Left ventricle myocardium inferior (tissue), 1 donor: ENCODE results near the gene SLC1A4. TPM values are rescaled to one million over a fixed set of nuclear protein-coding genes. Genes with fewer than 3 reads are reported as not detected.
"Not testable (repeated sequence)": the region's sequence is repeated elsewhere in the genome, so short reads cannot be mapped to it uniquely, and the experiment has no call there.

Experiments
- DNase-seq: peaks from one replicate; pipeline ENCODE4 v3.0.0-alpha.2; 2020
- H3K27ac ChIP-seq: fragments of 200-600 bp; replicated peaks from 2 replicates; pipeline ENCODE4 v1.8.0; 2021
- H3K27me3 ChIP-seq: fragments of 200-600 bp; 2 replicates; pipeline ENCODE4 v1.8.0; 2021; ENCODE audit warnings: low read depth
- H3K36me3 ChIP-seq: fragments of 200-600 bp; 2 replicates; pipeline ENCODE4 v1.8.0; 2021
- H3K4me1 ChIP-seq: fragments of 200-600 bp; 2 replicates; pipeline ENCODE4 v1.8.0; 2021
- H3K4me3 ChIP-seq: fragments of 200-600 bp; 2 replicates; pipeline ENCODE4 v1.8.0; 2021; ENCODE audit warnings: mild to moderate bottlenecking, moderate library complexity
- H3K9me3 ChIP-seq: fragments of 200-600 bp; replicated peaks from 2 replicates; pipeline ENCODE4 v1.8.0; 2021
- CTCF ChIP-seq: fragments of 200-600 bp; IDR thresholded peaks from 2 replicates; pipeline ENCODE4 v1.8.0; 2021; ENCODE audit warnings: antibody characterized with exemption, mild to moderate bottlenecking, borderline replicate concordance
- intact Hi-C: fragments of 100-400 bp; cut with micrococcal nuclease; formaldehyde crosslinking; loops from one replicate; pipeline ENCODE4 v1.11.0; 2022
- total RNA-seq: library from RNA; stranded (reverse); fragmentation: NEBNext Ultra II Directional; extraction: Animal tissue kit (Norgen Biotek cat#: 25700); gene quantifications from one replicate; pipeline ENCODE4 v1.2.1, GENCODE V29; 2021
- donor health status: DM: no; HTN: yes; CAD: no; lungs with severe emphysema.

The SLC1A4 gene
- total RNA-seq, 1 donor from 2014 or later: 13.2 TPM

DNA sequence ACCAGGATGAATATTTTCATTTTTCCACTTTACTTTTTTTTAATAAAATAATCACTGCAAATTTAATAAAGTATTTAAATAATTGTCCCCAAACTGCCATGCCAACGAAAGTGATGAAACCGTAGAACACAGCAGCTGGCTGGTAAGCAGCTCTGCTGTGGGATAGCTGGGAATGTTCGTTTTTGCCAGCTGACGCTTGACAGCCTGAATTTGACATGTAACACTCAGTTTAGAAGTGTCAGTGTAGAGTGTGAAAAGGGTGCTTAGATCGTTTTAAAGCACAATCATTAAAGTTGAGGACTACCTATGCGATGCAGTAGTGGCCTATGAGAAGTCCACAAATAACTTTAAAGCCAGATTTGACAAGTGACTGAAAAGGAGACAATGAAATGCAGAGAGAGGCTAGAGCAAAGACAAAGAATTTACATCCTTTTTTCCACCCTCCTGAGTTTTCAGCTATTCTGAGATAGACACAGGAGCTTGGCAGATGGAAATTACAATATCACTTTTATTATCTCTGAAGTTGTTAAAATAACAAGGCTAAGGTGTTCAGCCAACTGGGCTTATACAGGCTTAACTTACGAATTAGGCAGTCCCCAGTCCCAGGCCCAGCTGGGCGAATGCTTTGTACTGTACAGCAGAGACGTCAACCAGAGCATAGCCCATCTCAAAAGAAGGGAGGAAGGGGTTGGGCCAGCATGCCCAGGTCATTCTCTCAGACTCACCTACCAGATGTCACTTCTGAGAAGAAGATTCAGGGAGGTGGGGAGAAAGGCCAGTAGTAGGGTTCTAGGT lies 31.9 kb upstream of the SLC1A4 start:
- no peak for TF ChIP-seq CTCF
- Histone ChIP-seq H3K36me3 (no peaks in the 10 kb centered on the region), H3K4me3 (no peak overlapping the region), H3K27me3 (peaks cover 10% of the 10 kb centered on the region), H3K4me1 (peaks cover 16% of the 10 kb centered on the region), H3K9me3 (peaks cover 6% of the 10 kb centered on the region), H3K27ac (peak overlapping the region; percentile 38)
- intact Hi-C loops: no loop called here
- no peak for DNase-seq

DNA sequence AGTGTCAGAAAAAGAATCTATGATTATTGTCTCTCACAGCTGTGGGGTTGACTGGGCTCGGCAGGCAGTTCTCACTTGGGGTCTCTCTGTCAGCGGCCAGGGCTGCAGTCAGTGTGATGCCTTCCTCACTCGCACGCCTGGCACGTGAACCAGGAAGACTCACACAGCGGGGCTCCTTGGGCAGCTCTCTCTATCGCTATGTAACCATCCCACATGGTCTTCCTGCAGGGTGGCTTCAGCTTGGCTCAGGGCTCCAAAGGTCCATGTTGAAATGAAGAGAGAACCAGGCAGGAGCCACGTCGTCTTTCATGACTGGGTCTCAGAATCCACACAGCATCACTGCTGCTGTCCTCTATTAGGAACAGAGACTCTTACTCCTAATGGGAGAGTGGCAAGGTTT lies 30.6 kb upstream of the SLC1A4 start:
- no peak for DNase-seq
- Histone ChIP-seq H3K9me3 (peaks cover 6% of the 10 kb centered on the region), H3K36me3 (no peaks in the 10 kb centered on the region), H3K27ac (no peak overlapping the region), H3K27me3 (peaks cover 10% of the 10 kb centered on the region), H3K4me1 (peaks cover 16% of the 10 kb centered on the region), H3K4me3 (no peak overlapping the region)
- TF ChIP-seq CTCF: no peak
- intact Hi-C loops: no loop called here

- H3K27me3 ChIP-seq: peaks cover 10% of the 10 kb centered on the region
- intact Hi-C loops: no loop called here
- TF ChIP-seq CTCF: no peak
- no peaks in the 10 kb centered on the region for H3K36me3 ChIP-seq
- DNase-seq: no peak
- H3K27ac ChIP-seq: no peak overlapping the region
- H3K4me1 ChIP-seq: peaks cover 16% of the 10 kb centered on the region
- H3K4me3 ChIP-seq: no peak overlapping the region
- H3K9me3 ChIP-seq: peaks cover under 1% of the 10 kb centered on the region
Measured at GRCh38 chr2:64960819-64961218, 28.4 kb upstream of the SLC1A4 start.

GRCh38 chr2:64963138-64963537 lies 26.1 kb upstream of the SLC1A4 start:
- H3K27ac ChIP-seq, H3K27me3 ChIP-seq, H3K9me3 ChIP-seq, H3K4me1 ChIP-seq, H3K4me3 ChIP-seq, H3K36me3 ChIP-seq, DNase-seq, intact Hi-C loops: not testable (repeated sequence)

DNA sequence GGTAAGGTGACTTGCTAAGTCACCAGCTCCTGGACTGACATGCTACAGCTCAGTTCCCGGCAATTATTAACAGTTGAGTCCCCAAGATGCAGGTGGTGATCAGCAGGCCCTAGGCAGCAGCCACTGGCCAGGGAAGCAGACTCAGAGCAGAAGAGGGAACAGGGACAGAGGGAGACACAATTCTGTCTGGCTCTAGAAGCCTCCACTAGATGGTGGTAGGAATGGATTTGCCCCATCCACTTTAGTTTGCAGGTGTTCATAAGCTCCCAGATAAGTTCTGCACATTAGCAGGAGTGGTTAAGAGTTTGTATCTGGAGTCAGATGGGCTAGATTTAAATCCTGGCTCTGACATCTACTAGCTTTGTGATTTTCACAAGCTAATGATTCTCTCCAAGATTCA lies 25.5 kb upstream of the SLC1A4 start:
- Histone ChIP-seq H3K4me1 (no peaks in the 10 kb centered on the region), H3K27me3 (peaks cover 10% of the 10 kb centered on the region), H3K9me3 (no peaks in the 10 kb centered on the region), H3K27ac (no peak overlapping the region), H3K36me3 (no peaks in the 10 kb centered on the region), H3K4me3 (no peak overlapping the region)
- TF ChIP-seq CTCF: no peak
- no peak for DNase-seq
- intact Hi-C loops: no loop called here

DNA sequence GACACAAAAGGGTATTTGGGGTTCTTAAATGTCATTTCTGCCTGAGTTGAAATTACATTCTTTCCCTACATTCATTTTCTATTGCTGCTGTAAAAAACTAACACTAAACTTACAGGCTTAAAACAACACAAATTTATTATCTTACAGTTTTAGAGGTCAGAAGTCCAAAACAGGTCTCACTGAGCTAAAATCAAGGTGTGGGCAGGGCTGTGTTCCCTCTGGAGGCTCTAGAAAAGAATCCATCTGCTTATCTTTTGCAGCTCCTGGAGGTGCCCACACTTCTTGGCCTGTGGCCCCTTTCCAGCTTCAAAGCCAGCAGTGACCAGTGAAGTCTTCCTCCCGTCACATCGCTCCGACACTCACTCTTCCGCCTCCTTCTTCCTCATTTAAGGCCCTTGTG lies 23.2 kb upstream of the SLC1A4 start:
- no peak for DNase-seq
- Histone ChIP-seq H3K36me3 (no peaks in the 10 kb centered on the region), H3K4me3 (no peak overlapping the region), H3K9me3 (no peaks in the 10 kb centered on the region), H3K27ac (no peak overlapping the region), H3K4me1 (no peaks in the 10 kb centered on the region), H3K27me3 (peaks cover 10% of the 10 kb centered on the region)
- intact Hi-C loops: no loop called here
- no peak for TF ChIP-seq CTCF
